ENCODE data around the gene PTPRT.

DNA sequence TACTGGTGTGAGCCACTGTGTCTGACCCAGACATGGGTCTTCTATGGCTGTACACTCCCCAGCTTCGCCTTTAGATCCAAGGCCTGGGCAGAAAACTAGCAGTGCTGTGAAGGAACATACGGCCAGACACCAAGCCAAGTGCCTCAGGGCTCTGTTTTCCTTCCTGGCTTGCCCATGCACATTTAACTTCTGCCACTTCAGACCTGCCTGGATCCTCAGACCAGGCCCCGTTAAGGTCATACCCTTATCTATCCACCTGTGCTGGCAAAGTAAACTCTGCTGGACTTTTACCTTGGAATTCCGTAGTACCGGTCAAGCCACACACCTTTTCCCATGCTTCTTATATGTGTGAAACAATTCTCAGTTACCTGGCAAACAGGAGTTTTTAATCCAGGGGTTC is 644.8 kb downstream of the PTPRT start:
- TF ChIP-seq, protein P1, sequence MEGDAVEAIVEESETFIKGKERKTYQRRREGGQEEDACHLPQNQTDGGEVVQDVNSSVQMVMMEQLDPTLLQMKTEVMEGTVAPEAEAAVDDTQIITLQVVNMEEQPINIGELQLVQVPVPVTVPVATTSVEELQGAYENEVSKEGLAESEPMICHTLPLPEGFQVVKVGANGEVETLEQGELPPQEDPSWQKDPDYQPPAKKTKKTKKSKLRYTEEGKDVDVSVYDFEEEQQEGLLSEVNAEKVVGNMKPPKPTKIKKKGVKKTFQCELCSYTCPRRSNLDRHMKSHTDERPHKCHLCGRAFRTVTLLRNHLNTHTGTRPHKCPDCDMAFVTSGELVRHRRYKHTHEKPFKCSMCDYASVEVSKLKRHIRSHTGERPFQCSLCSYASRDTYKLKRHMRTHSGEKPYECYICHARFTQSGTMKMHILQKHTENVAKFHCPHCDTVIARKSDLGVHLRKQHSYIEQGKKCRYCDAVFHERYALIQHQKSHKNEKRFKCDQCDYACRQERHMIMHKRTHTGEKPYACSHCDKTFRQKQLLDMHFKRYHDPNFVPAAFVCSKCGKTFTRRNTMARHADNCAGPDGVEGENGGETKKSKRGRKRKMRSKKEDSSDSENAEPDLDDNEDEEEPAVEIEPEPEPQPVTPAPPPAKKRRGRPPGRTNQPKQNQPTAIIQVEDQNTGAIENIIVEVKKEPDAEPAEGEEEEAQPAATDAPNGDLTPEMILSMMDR (conservative IDR thresholded peaks at IDR 0.05; ENCODE audit: low read depth, low read length): no peak
- TF ChIP-seq EZH2 (IDR thresholded peaks at IDR 0.05; ENCODE audit: low read length, unreplicated experiment) (no peak), EZH2phosphoT487 (IDR thresholded peaks at IDR 0.05; ENCODE audit: borderline replicate concordance, low read length) (no peak)

All from PC-3 (cell line).